Measurements from ENCODE around the gene EME1. TPM values are rescaled to one million over a fixed set of nuclear protein-coding genes. Genes with fewer than 3 reads are reported as not detected.

Gene EME1
- total and polyA plus RNA-seq, 2 of the 13 experiments (the other 11 are each of a cell fraction or from before 2014, with no cell fraction given), result 20.7 to 24.6 TPM

DNA sequence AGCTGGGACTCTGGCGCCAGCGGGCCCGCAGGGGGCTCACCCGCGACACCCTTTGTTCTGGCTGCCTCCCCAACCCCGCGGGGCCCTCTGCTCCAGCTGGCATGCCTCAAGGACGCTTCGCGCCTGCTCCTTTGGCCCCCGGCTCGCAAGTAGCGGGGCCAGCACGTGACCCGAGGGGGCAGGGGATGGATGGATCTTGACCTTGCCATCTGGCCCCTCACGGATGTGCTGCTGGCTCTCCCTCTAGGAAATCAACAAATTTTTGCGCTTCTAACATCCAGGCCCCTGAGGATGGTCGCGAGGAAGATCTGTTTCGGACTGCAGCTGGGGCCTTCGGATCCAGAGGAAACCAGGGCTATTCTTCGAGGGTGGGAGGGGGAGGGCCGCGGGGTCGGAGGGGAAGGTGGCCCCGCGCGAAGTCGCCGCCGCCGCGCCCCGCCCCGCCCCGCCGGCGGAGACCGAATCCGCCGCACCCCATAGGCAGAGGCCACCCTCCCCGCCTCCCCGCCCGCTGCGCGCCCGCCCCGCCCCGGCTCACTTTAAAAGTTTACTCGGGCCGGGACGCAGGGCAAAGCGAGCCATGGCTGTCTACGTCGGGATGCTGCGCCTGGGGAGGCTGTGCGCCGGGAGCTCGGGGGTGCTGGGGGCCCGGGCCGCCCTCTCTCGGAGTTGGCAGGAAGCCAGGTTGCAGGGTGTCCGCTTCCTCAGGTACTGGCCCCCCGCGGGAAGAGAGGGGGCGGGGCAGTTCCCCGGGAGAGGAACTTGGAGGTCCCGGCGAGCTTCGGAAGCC is 52.8 kb downstream of the EME1 start, which contains the start of gene ACSF2 (continued):
- TF ChIP-seq, protein P1, sequence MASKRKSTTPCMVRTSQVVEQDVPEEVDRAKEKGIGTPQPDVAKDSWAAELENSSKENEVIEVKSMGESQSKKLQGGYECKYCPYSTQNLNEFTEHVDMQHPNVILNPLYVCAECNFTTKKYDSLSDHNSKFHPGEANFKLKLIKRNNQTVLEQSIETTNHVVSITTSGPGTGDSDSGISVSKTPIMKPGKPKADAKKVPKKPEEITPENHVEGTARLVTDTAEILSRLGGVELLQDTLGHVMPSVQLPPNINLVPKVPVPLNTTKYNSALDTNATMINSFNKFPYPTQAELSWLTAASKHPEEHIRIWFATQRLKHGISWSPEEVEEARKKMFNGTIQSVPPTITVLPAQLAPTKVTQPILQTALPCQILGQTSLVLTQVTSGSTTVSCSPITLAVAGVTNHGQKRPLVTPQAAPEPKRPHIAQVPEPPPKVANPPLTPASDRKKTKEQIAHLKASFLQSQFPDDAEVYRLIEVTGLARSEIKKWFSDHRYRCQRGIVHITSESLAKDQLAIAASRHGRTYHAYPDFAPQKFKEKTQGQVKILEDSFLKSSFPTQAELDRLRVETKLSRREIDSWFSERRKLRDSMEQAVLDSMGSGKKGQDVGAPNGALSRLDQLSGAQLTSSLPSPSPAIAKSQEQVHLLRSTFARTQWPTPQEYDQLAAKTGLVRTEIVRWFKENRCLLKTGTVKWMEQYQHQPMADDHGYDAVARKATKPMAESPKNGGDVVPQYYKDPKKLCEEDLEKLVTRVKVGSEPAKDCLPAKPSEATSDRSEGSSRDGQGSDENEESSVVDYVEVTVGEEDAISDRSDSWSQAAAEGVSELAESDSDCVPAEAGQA (IDR thresholded peaks at IDR 0.05; ENCODE audit: low read depth), result no peak
- TF ChIP-seq, protein P1 (CRISPR knock-in tag; IDR thresholded peaks at IDR 0.05; ENCODE audit: borderline replicate concordance), result no peak
- TF ChIP-seq ZNF7 (CRISPR knock-in tag; IDR thresholded peaks at IDR 0.05), result no peak
- TF ChIP-seq RFX1 (IDR thresholded peaks at IDR 0.05), result no peak
- TF ChIP-seq ZNF597 (CRISPR knock-in tag; IDR thresholded peaks at IDR 0.05), result no peak
- TF ChIP-seq E2F5 (CRISPR knock-in tag; conservative IDR thresholded peaks at IDR 0.05), result no peak
- TF ChIP-seq AGO1 (IDR thresholded peaks at IDR 0.05; ENCODE audit: low read depth, low read length, poor library complexity, severe bottlenecking), result peak; percentile 64
- TF ChIP-seq ZNF883 (CRISPR knock-in tag; IDR thresholded peaks at IDR 0.05; ENCODE audit: not compliant biosample characterization), result peak; percentile 68
- no peak for TF ChIP-seq ZNF775 (CRISPR knock-in tag; IDR thresholded peaks at IDR 0.05; ENCODE audit: borderline replicate concordance)
- TF ChIP-seq PAF1 (CRISPR knock-in tag; IDR thresholded peaks at IDR 0.05), result no peak
- peak; percentile 57; the same call in 1 of the 2 replicates for TF ChIP-seq PHF8 (CRISPR knock-in tag; IDR thresholded peaks at IDR 0.05)
- no peak for TF ChIP-seq CCDC6 (CRISPR knock-in tag; IDR thresholded peaks at IDR 0.05)
- TF ChIP-seq ISX (CRISPR knock-in tag; conservative IDR thresholded peaks at IDR 0.05), result no peak
- TF ChIP-seq POGZ (CRISPR knock-in tag; IDR thresholded peaks at IDR 0.05), result peak; percentile 35; the same call in 1 of the 2 replicates
- no peak for TF ChIP-seq THAP7 (CRISPR knock-in tag; IDR thresholded peaks at IDR 0.05)
- TF ChIP-seq SALL1 (CRISPR knock-in tag; IDR thresholded peaks at IDR 0.05), result no peak; the same call in 1 of the 2 replicates
- TF ChIP-seq ZNF282 (IDR thresholded peaks at IDR 0.05; ENCODE audit: partially characterized antibody), result no peak
- no peak for TF ChIP-seq ZNF10 (CRISPR knock-in tag; IDR thresholded peaks at IDR 0.05; ENCODE audit: borderline replicate concordance, low read depth)
- no peak for TF ChIP-seq ZFP36L1 (CRISPR knock-in tag; IDR thresholded peaks at IDR 0.05)
- TF ChIP-seq TRIM24 (CRISPR knock-in tag; IDR thresholded peaks at IDR 0.05), result no peak
- TF ChIP-seq RBM39 (IDR thresholded peaks at IDR 0.05; ENCODE audit: low read depth, low read length, poor library complexity, severe bottlenecking), result peak; percentile 8
- TF ChIP-seq RXRB (CRISPR knock-in tag; IDR thresholded peaks at IDR 0.05; ENCODE audit: borderline replicate concordance), result peak; percentile 59; the same call in 1 of the 2 replicates
